Epithelial cell of esophagus (primary cell): ENCODE results near the gene NDUFS5.
"Not testable (repeated sequence)": the region's sequence is repeated elsewhere in the genome, so short reads cannot be mapped to it uniquely, and the experiment has no call there.

Experiments used
- DNase-seq: peaks from one replicate; pipeline ENCODE4 v3.0.0; 2010; ENCODE audit warnings: low read depth
- H3K4me3 ChIP-seq: 2 replicates; pipeline ENCODE4 v1.5.1; 2011; ENCODE audit warnings: mild to moderate bottlenecking, low read length, control low read depth
- TF ChIP-seq, protein P1 (sequence below): IDR thresholded peaks from 2 replicates; pipeline ENCODE4 v1.5.1; 2011; ENCODE audit warnings: low read depth, mild to moderate bottlenecking, low read length, control low read depth, inconsistent platforms; ENCODE audit not compliant: insufficient read depth; ENCODE audit errors: missing control alignments

NDUFS5 gene

DNA sequence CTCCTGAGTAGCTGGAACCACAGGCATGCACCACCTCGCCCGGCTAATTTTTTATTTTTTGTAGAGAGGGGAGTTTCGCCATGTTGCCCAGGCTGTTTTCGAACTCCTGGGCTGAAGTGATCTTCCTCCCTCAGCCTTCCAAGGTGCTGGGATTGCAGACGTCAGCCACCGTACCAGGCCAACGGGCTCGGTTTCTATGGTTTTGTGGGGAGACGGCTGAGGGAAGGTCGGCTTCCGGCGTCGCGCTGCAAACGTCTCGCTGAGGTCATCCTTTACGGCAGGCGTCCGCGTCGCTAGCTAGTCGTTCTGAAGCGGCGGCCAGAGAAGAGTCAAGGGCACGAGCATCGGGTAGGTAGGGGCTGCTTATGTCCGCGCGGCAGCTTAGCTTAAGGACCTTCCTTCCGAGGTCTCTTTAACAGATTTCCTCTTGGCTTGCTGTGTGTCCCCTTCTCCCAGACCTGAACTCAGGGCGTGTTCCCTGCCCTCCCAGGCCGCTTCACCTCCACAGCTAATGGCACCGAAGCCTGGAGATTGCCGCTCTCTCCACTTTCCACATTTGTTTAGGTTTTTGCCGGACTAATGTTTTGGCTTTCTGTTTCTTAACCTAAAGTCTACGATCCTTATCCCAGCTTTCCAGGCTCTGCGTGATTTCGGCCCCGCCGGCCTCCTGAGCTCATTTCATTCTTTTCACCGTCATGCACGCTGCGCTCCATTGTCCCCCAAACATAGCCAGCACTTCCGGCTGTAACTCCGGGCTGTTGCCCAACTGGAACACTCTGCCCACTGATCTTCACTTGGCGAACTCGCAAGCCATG lies at the start of gene NDUFS5:
NDUFS5 (plus strand) TSS at position 300 of the 815 bp plus-strand sequence. CDS start 2,375 bp downstream, outside the sequence.
- DNase-seq = peak; percentile 91
- TF ChIP-seq, protein P1, sequence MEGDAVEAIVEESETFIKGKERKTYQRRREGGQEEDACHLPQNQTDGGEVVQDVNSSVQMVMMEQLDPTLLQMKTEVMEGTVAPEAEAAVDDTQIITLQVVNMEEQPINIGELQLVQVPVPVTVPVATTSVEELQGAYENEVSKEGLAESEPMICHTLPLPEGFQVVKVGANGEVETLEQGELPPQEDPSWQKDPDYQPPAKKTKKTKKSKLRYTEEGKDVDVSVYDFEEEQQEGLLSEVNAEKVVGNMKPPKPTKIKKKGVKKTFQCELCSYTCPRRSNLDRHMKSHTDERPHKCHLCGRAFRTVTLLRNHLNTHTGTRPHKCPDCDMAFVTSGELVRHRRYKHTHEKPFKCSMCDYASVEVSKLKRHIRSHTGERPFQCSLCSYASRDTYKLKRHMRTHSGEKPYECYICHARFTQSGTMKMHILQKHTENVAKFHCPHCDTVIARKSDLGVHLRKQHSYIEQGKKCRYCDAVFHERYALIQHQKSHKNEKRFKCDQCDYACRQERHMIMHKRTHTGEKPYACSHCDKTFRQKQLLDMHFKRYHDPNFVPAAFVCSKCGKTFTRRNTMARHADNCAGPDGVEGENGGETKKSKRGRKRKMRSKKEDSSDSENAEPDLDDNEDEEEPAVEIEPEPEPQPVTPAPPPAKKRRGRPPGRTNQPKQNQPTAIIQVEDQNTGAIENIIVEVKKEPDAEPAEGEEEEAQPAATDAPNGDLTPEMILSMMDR = no peak
- H3K4me3 ChIP-seq = peak within 1 kb of the TSS; percentile 90

DNA sequence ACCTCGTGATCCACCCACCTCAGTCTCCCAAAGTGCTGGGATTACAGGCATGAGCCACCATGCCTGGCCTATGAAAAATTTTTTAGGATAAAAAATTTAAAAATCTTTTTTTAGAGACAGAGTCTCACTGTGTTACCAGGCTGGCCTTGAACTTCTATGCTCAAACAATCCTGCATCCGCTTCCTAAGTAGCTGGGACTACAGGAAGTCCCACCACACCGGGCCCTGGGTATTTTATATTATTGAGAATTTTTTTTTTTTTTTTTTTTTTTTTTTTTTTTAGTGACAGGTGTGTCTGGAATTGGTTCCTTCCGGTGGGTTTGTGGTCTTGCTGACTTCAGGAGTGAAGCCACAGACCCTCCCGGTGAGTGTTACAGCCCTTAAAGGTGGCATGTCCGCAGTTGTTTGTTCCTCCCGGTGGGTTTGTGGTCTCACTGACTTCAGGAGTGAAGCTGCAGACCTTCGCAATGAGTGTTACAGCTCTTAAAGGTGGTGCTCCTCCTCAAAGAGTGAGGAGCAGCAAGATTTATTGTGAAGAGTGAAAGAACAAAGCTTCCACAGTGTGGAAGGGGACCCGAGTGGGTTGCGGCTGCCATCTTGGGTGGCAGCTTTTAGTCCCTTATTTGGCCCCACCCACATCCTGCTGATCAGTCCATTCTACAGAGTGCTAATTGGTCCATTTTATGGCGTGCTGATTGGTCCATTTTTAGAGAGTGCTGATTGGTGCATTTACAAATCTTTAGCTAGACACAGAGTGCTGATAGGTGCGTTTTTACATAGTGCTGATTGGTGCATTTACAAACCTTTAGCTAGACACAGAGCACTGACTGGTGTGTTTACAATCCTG lies 48.5 kb upstream of the NDUFS5 start:
- not testable (repeated sequence) for DNase-seq, H3K4me3 ChIP-seq

DNA sequence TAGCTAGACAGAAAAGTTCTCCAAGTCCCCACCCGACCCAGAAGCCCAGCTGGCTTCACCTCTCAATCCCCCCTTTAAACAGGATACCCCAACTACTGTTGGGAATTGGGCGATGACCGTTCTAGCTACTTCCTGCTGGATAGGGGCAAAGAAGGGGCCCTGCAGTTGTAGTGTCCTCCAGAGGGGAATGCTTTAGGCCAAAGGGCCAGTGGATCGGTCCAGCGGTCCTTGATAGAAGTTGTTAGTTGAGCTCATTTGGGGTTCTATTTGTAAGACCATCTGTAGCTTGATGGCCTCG lies 48.0 kb upstream of the NDUFS5 start:
- not testable (repeated sequence) for H3K4me3 ChIP-seq, DNase-seq

DNA sequence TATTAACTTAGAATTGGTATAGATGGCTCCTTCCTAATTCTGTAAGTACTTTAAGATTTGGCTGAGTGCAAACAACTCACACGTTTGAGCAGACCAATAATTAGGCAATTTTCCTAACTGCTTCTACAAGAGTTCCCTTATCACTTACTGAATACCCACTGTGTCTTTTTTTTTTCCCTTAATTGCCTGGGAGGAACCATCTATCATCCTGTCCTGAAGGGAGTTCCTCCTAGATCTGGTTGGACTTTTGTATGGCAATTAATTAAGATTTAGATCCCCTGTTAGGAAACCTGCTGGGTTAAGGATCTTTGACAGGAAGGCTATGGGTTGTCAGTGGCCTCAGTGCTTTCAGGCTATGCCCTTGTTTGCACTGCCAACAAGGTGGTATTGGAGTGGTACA lies 46.8 kb upstream of the NDUFS5 start:
- DNase-seq, H3K4me3 ChIP-seq: not testable (repeated sequence)

DNA sequence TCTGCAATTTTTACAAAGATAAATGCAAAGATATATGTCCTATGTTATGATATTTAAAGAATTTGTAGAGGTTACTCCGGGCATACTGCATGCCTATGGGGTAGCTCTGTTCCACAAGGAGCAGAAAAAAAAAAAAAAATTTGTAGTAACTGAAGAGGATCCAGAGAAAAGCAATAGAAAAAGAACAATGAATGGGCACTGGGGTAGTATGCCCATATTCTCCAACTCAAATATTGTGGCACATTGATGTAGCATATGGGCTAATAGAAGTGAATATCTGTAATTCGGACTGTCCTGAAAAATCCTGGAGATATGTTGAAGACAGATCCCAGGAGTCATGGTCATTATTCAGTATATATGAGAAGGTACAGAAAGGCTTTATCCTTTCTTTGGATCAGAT lies 36.2 kb upstream of the NDUFS5 start:
- TF ChIP-seq, protein P1 = no peak
- DNase-seq = no peak
- H3K4me3 ChIP-seq = no peak overlapping the region

DNA sequence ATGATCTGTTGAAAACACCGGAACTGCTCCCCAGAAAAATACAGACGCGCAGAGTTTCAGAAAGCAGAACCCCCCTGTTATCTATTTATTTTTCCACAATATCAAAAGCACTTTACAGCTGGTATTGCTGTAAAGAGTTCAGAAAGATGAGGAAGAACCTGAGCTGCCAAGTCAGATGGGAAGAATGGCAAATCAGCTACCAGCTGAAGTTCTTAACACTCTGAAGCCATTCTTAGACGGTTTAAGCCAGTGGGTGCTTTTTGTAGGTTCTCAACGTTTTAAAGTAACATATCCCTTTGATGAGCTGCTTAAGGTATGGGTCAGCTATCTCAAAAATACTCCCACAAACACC lies 35.8 kb upstream of the NDUFS5 start:
- TF ChIP-seq, protein P1 = no peak
- DNase-seq = peak; percentile 20

DNA sequence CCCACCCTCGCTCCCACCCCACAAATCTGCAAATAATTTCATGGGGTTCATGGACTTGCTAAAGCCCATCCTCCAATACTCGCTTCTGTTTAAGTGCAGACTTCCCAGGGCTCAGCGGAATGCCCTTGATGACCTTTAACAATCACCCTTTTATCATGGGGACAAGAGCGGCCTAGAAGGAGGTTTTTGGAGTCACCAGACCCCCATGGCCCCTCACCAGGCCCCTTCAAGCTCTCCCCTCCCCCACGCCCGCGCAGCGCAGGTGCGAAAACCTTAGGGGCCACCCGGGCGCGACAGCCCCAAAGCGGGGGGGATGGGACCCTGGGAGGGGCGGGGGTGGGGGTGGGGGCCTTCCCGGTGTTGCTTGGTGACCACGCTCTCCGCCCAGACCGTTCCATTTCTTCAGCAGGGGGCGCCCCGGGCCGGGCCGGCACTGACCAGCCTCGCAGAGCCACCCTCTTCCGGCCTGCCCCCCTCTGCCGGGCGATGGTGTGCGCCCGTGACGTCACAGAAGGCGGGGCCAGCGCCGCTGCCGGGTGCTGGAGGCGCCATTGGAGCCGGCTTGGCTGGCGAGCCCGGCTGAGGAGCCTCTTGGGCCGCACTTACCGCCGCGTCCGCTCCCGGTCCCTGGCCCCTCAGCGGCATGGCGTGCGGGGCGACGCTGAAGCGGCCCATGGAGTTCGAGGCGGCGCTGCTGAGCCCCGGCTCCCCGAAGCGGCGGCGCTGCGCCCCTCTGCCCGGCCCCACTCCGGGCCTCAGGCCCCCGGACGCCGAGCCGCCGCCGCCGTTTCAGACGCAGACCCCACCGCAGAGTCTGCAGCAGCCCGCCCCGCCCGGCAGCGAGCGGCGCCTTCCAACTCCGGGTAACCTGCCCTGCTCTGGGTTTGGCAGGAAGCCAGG lies 35.2 kb upstream of the NDUFS5 start, which contains the start of gene AKIRIN1:
AKIRIN1 (plus strand) TSS at position 539 of the 900 bp plus-strand sequence; CDS start at position 644, 105 bp downstream.
- DNase-seq = peak; percentile 96
- H3K4me3 ChIP-seq = peak within 1 kb of the TSS; percentile 91
- TF ChIP-seq, protein P1 = no peak

More for the DNA sequence above, 35.8 kb upstream of the NDUFS5 start:
- H3K4me3 ChIP-seq = peak overlapping the region; percentile 52
